Lower leg skin (tissue), 4 donors: ENCODE measurements around the gene FAM78A. TPM values are rescaled to one million over a fixed set of nuclear protein-coding genes. Genes with fewer than 3 reads are reported as not detected.
"Not testable (repeated sequence)": the region's sequence is repeated elsewhere in the genome, so short reads cannot be mapped to it uniquely, and the experiment has no call there.

Source experiments
- DNase-seq, 2 donors: peaks; one replicate each; pipeline ENCODE4 v3.0.0-alpha.2; 2019; ENCODE audit warnings: low spot score in 2 of 2
- H3K4me3 ChIP-seq: fragments of 200-600 bp; sonication (generic); 2 replicates; pipeline ENCODE4 v1.5.1; 2017; ENCODE audit warnings: mild to moderate bottlenecking, low read depth; ENCODE audit not compliant: poor library complexity, severe bottlenecking
- POLR2A ChIP-seq, 2 donors: fragments of 450-650 bp; IDR thresholded peaks; one replicate each; pipeline ENCODE4 v1.6.1; 2016 to 2017; ENCODE audit warnings: antibody characterized with exemption in 2 of 2, mild to moderate bottlenecking in 1 of 2, moderate library complexity in 1 of 2
- WGBS, 2 donors: methylation state at CpG; one replicate each; pipeline ENCODE4 v1.1.5; 2018; 5-methylcytosine and 5-hydroxymethylcytosine counted together
- intact Hi-C: fragments of 100-400 bp; cut with DNase I; formaldehyde crosslinking; loops from one replicate; pipeline ENCODE4 v1.15.0; 2023; ENCODE audit warnings: low total_unique reads
- total RNA-seq, 4 donors: library from RNA; depleted of rRNA; stranded (reverse); fragments of >200 nt; gene quantifications; one replicate each; pipeline ENCODE4 v1.1.0, GENCODE V29; 2016
- TF ChIP-seq, protein P1 (sequence below), 3 donors: fragments of 450-650 bp; IDR thresholded peaks; one replicate each; pipeline ENCODE4 v1.5.1; 2016; ENCODE audit warnings: antibody characterized with exemption in 3 of 3, mild to moderate bottlenecking in 3 of 3, moderate library complexity in 2 of 3

FAM78A gene
- total RNA-seq, 4 donors from 2014 or later, result 0.55 to 1.7 (median 1.2) TPM

- TF ChIP-seq, protein P1, sequence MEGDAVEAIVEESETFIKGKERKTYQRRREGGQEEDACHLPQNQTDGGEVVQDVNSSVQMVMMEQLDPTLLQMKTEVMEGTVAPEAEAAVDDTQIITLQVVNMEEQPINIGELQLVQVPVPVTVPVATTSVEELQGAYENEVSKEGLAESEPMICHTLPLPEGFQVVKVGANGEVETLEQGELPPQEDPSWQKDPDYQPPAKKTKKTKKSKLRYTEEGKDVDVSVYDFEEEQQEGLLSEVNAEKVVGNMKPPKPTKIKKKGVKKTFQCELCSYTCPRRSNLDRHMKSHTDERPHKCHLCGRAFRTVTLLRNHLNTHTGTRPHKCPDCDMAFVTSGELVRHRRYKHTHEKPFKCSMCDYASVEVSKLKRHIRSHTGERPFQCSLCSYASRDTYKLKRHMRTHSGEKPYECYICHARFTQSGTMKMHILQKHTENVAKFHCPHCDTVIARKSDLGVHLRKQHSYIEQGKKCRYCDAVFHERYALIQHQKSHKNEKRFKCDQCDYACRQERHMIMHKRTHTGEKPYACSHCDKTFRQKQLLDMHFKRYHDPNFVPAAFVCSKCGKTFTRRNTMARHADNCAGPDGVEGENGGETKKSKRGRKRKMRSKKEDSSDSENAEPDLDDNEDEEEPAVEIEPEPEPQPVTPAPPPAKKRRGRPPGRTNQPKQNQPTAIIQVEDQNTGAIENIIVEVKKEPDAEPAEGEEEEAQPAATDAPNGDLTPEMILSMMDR (IDR thresholded peaks at IDR 0.05), result no peak
- no peak for TF ChIP-seq POLR2A (IDR thresholded peaks at IDR 0.05)
- DNase-seq, result no peak
- 80 to 94% methylated on average over 3 of the region's 3 CpGs for WGBS, 2 donors
- no peak overlapping the region for H3K4me3 ChIP-seq
- intact Hi-C loops, result no loop called here
Measured at GRCh38 chr9:131272212-131272611, 4.1 kb downstream of the FAM78A start.

DNA sequence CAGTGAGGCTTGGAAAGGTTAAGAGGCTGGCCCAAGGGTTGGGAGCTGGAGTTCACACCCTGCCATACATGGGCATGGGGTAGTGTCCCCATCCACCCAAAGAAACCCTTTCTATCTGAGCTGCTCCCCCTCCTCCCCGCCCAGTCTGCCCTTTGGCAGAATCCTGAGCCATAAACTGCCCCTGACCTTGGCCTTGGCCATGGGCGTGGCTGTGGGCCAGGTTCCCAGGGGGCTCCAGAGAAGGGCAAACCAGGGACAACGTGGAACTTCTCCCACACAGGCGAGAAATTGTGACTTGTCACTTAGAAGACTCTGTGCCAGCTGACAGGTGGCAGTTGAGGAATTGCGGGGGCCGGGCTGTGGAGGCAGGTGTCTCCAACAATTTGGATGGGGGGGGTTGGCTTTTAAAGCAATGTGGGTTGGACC, 4.8 kb downstream of the FAM78A start:
- intact Hi-C loops, result no loop called here
- 74 to 80% methylated on average over 6 of the region's 6 CpGs for WGBS, 2 donors
- TF ChIP-seq, protein P1 (IDR thresholded peaks at IDR 0.05), result no peak
- no peak for TF ChIP-seq POLR2A (IDR thresholded peaks at IDR 0.05)

DNA sequence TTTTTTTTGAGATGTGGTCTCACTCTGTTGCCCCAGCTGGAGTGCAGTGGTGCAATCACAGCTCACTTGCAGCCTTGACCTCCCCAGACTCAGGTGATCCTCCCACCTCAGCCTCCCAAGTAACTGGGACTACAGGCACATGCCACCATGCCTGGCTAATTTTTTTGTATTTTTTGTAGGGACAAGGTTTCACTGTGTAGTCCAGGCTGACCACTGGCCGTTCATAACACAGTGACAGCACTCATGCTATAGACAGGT, 5.4 kb downstream of the FAM78A start:
- intact Hi-C loops, H3K4me3 ChIP-seq, DNase-seq: not testable (repeated sequence)
- WGBS, 2 donors, result 81 to 96% methylated on average over 1 of the region's 1 CpG

More for the DNA sequence above, 4.8 kb downstream of the FAM78A start:
- DNase-seq, result no peak
- no peak overlapping the region for H3K4me3 ChIP-seq

GRCh38 chr9:131270171-131271015, 5.9 kb downstream of the FAM78A start:
- WGBS, 2 donors, result 70 to 75% methylated on average over 16 to 20 of the region's 20 CpGs
- no peak for TF ChIP-seq POLR2A (IDR thresholded peaks at IDR 0.05)
- TF ChIP-seq, protein P1 (IDR thresholded peaks at IDR 0.05), result no peak
- peak; percentile 64 to 92 for DNase-seq
- intact Hi-C loops, result no loop called here
- H3K4me3 ChIP-seq, result no peak overlapping the region

DNA sequence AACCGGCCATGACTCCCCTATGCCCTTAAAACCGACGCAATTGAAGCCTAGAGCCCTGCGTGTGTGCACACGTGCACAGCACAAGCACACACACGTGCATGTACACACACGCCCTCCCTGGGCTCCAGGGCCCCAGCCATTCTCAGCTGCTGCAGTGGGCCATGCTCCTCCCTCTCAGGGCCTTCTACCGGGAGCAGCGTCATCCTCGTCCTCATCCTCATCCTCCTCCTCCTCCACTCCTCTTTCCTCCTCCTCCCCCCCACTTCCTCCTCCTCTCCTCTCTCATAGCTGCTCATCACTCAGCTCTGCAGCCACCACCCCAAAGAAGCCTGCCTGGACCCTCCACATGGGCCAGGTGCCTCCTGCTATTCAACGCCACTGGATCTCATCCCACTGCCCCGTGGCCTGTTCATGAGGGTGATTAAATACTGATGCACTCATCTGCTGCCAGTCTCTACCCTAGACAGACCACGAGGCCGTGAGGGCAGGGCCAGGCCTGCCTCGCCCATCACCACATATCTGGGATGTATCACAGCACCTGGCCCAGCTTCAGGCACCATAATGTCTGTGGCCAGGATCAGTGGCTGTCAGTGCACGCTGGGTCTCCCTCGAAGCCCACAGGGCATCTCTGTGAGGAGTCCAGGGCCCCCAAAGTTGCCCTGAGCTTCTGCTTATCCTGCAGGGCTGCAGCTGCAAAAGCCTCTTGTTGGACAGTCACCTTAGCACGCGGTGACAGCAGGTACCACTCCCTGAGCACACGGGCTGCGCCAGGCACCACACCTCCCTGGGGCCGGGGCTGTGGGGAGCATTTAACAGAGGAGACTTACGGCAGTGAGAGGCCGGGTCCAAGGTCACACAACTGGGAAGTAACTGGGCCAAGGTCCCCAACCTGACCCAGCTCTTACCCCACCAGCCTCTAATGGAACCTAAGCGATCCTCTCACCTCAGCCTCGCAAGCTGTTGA, 9.8 kb downstream of the FAM78A start:
- TF ChIP-seq, protein P1 (IDR thresholded peaks at IDR 0.05), result no peak
- no peak for TF ChIP-seq POLR2A (IDR thresholded peaks at IDR 0.05)
- intact Hi-C loops, result no loop called here
- 47 to 51% methylated on average over 24 to 25 of the region's 26 CpGs for WGBS, 2 donors
- H3K4me3 ChIP-seq, result no peak overlapping the region
- no peak for DNase-seq

GRCh38 chr9:131264231-131264630, 12.1 kb downstream of the FAM78A start:
- WGBS, 2 donors, result 44 to 58% methylated on average over 11 of the region's 11 CpGs
- TF ChIP-seq, protein P1 (IDR thresholded peaks at IDR 0.05), result no peak
- TF ChIP-seq POLR2A (IDR thresholded peaks at IDR 0.05), result no peak

More at GRCh38 chr9:131264231-131264630, 12.1 kb downstream of the FAM78A start:
- intact Hi-C loops, result loop anchor here (5.0 kb wide), 1 partner anchor 1433 kb away; no protein-coding TSS in a partner anchor
- DNase-seq, result no peak
- H3K4me3 ChIP-seq, result no peak overlapping the region
